Breast epithelium (tissue), 3 donors: Measurements from ENCODE around the gene ANAPC2.

Source experiments
- POLR2A ChIP-seq: fragments of 450-650 bp; IDR thresholded peaks from one replicate; pipeline ENCODE4 v1.6.1; 2016; ENCODE audit warnings: antibody characterized with exemption, mild to moderate bottlenecking, moderate library complexity
- TF ChIP-seq, protein P1 (sequence below), 3 donors: fragments of 450-650 bp; IDR thresholded peaks; one replicate each; pipeline ENCODE4 v1.5.1; 2016 to 2017; ENCODE audit warnings: antibody characterized with exemption in 3 of 3, mild to moderate bottlenecking in 3 of 3, moderate library complexity in 3 of 3

DNA sequence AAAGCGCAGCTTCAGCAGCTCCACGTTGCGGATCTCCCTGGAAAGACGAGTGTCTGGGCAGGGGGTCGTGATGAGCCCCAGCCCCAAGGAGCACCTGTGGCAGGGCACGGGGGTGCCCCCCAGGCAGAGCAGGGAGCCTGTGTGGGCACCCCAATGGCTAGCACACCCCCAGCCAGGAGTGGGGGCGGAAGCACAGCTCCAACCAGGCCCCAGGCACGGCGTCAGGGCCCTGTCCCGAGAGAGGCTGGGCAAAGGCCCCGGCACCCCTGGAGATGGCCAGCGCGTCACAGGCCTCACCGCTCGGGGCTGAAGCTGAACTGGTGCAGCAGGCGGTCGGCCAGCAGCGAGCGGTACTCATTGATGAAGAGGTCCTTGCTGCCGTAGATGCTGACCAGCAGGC lies 7.9 kb downstream of the ANAPC2 start:
- no peak for TF ChIP-seq POLR2A
- TF ChIP-seq, protein P1, sequence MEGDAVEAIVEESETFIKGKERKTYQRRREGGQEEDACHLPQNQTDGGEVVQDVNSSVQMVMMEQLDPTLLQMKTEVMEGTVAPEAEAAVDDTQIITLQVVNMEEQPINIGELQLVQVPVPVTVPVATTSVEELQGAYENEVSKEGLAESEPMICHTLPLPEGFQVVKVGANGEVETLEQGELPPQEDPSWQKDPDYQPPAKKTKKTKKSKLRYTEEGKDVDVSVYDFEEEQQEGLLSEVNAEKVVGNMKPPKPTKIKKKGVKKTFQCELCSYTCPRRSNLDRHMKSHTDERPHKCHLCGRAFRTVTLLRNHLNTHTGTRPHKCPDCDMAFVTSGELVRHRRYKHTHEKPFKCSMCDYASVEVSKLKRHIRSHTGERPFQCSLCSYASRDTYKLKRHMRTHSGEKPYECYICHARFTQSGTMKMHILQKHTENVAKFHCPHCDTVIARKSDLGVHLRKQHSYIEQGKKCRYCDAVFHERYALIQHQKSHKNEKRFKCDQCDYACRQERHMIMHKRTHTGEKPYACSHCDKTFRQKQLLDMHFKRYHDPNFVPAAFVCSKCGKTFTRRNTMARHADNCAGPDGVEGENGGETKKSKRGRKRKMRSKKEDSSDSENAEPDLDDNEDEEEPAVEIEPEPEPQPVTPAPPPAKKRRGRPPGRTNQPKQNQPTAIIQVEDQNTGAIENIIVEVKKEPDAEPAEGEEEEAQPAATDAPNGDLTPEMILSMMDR (IDR thresholded peaks at IDR 0.05), result no peak
